ENCODE measurements around the gene TMEM219. TPM values are rescaled to one million over a fixed set of nuclear protein-coding genes. Genes with fewer than 3 reads are reported as not detected.
A peak's percentile ranks its signal among the peaks of the same experiment; 100 is the strongest.
"Not testable (repeated sequence)": the region's sequence is repeated elsewhere in the genome, so short reads cannot be mapped to it uniquely, and the experiment has no call there.

TMEM219 gene
- total RNA-seq, 1 experiment from 2014 or later: 48.3 TPM

DNA sequence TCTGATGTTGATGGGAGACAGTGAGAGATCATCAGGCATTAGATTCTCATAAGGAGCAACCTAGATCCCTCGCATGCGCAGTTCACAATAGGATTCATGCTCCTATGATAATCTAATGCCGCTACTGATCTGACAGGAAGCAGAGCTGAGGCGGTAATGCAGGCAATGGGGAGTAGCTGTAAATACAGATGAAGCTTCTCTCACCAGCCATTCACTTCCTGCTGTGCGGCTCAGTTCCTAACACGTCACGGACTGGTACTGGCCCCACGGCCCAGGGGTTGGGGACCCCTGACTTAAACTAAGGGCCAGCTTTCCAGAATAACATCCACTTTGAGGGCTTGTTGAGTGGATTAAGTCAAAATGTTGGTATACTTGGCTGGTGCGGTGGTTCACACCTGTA lies 2.6 kb upstream of the TMEM219 start:
- POLR2A ChIA-PET (ENCODE audit: low non-redundant PET): no interaction called here
- TF ChIP-seq CTCF (conservative IDR thresholded peaks at IDR 0.05; ENCODE audit: low read depth, low read length): no peak
- no peak for TF ChIP-seq EZH2 (IDR thresholded peaks at IDR 0.05; ENCODE audit: borderline replicate concordance, low read depth, low read length, poor library complexity, severe bottlenecking)
- Histone ChIP-seq H3K9me3 (ENCODE audit: low read depth, low read length, poor library complexity, severe bottlenecking) (no peaks in the 10 kb centered on the region), H3K4me1 (ENCODE audit: insufficient read depth, low read length, poor library complexity, severe bottlenecking) (peaks cover 13% of the 10 kb centered on the region), H3K27me3 (replicated peaks; ENCODE audit: insufficient read depth, low read depth, low read length, poor library complexity) (no peaks in the 10 kb centered on the region), H3K27ac (ENCODE audit: low read depth, low read length, poor library complexity, severe bottlenecking) (no peak overlapping the region), H3K4me3 (ENCODE audit: low read depth, low read length, poor library complexity, severe bottlenecking) (no peak overlapping the region), H3K36me3 (ENCODE audit: insufficient read depth, low read length, poor library complexity, severe bottlenecking) (no peaks in the 10 kb centered on the region)
- CTCF ChIA-PET: interaction anchor here (1.2 kb wide), 1 partner anchor 14 kb away, joined by 3 read pairs; the partner anchor contains the start of gene TAOK2
- DNase-seq (ENCODE audit: low spot score): no peak
- intact Hi-C loops (cut with micrococcal nuclease; ENCODE audit: unreplicated experiment): no loop called here
- no TSS peak for BruUV-seq (replicated peaks)

DNA sequence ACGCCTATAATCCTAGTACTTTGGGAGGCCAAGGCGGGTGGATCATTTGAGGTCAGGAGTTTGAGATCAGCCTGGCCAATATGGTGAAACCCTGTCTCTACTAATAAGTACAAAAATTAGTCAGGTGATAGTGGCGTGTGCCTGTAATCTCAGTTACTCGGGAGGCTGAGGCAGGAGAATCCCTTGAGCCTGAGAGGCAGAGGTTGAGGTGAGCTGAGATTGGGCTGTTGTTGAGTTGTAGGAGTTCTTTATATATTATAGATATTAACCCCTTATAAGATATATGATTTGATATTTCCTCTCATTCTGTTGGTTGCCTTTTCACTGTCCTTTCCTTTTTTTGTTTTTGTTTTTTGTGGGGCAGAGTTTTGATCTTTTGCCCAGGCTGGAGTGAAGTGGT lies 2.1 kb upstream of the TMEM219 start:
- POLR2A ChIA-PET (ENCODE audit: low non-redundant PET); BruUV-seq (replicated peaks); H3K36me3 ChIP-seq (ENCODE audit: insufficient read depth, low read length, poor library complexity, severe bottlenecking); H3K9me3 ChIP-seq (ENCODE audit: low read depth, low read length, poor library complexity, severe bottlenecking); H3K27ac ChIP-seq (ENCODE audit: low read depth, low read length, poor library complexity, severe bottlenecking); H3K4me3 ChIP-seq (ENCODE audit: low read depth, low read length, poor library complexity, severe bottlenecking); DNase-seq (ENCODE audit: low spot score); intact Hi-C loops (cut with micrococcal nuclease; ENCODE audit: unreplicated experiment); H3K27me3 ChIP-seq (replicated peaks; ENCODE audit: insufficient read depth, low read depth, low read length, poor library complexity): not testable (repeated sequence)
- CTCF ChIA-PET: interaction anchor here (1.2 kb wide), 1 partner anchor 13 kb away, joined by 3 read pairs; the partner anchor contains the start of gene TAOK2
- peaks cover 13% of the 10 kb centered on the region for H3K4me1 ChIP-seq (ENCODE audit: insufficient read depth, low read length, poor library complexity, severe bottlenecking)

GRCh38 chr16:29961127-29961478 lies 776 bp upstream of the TMEM219 start:
- no peak for TF ChIP-seq CTCF (conservative IDR thresholded peaks at IDR 0.05; ENCODE audit: low read depth, low read length)
- TF ChIP-seq EZH2 (IDR thresholded peaks at IDR 0.05; ENCODE audit: borderline replicate concordance, low read depth, low read length, poor library complexity, severe bottlenecking): no peak
- Histone ChIP-seq H3K36me3 (ENCODE audit: insufficient read depth, low read length, poor library complexity, severe bottlenecking) (no peaks in the 10 kb centered on the region), H3K27ac (ENCODE audit: low read depth, low read length, poor library complexity, severe bottlenecking) (peak overlapping the region; percentile 90), H3K27me3 (replicated peaks; ENCODE audit: insufficient read depth, low read depth, low read length, poor library complexity) (no peaks in the 10 kb centered on the region), H3K4me1 (ENCODE audit: insufficient read depth, low read length, poor library complexity, severe bottlenecking) (peaks cover 13% of the 10 kb centered on the region), H3K4me3 (ENCODE audit: low read depth, low read length, poor library complexity, severe bottlenecking) (peak overlapping the region; percentile 65), H3K9me3 (ENCODE audit: low read depth, low read length, poor library complexity, severe bottlenecking) (no peaks in the 10 kb centered on the region)
- POLR2A ChIA-PET (ENCODE audit: low non-redundant PET): no interaction called here
- no peak for DNase-seq (ENCODE audit: low spot score)
- intact Hi-C loops (cut with micrococcal nuclease; ENCODE audit: unreplicated experiment): no loop called here
- BruUV-seq (replicated peaks): no TSS peak
- CTCF ChIA-PET: interaction anchor here (0.6 to 1.2 kb wide), 2 partner anchors 13 to 35 kb away, joined by 3 to 4 read pairs; partner anchors contain the start of gene KCTD13
